ENCODE results near the gene TMEM196. TPM values are rescaled to one million over a fixed set of nuclear protein-coding genes. Genes with fewer than 3 reads are reported as not detected.

TMEM196 gene
- not detected in 2 replicates for total RNA-seq

DNA sequence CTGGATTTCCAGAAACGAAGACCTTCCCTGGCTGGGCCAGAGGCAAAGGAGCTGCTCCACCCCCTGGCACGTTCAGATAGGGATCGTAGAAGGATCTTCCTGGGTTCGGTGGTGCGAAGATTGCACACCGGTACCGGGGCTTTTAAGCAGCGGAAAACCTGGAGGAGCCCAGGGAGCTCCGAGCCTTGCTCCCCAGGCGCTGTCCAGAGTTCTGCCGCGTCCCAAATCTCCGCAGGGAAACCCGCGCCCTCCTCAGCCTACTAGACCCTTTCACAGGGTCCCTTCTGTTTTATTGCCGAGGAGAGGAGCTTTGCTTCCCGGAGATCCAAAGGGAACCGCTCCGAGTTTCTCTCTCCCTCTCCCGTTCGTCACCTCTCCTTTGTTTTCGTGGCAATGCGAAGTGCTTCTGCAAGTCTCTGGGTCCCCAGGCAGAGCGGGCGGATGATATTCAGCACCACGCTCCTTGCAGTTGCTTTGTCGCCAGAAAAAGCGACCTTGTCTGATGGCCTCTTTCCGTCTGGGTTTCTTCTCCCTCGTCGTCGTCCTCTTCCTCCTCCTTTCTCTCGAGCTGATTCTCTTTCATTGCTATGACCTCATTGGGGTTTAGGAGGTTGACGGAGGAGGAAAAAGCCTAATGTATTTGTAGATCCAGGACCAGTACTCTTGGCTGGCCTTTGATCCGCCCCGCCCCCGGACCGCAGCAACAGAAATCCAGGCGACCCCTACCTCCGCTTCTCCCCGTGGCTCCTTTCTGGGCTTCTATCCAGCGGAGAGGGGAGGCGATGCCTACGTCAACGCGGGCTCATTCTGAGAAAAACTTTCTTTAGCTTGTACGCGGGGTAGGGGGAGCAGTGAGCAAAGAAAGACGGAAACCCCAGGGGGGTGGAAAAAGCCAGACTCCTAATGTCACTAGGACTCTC lies at the start of gene TMEM196:
TSS of gene TMEM196 (minus strand) at position 777 of the 920 bp plus-strand sequence. CDS start 921 bp downstream, outside the sequence.

DNA sequence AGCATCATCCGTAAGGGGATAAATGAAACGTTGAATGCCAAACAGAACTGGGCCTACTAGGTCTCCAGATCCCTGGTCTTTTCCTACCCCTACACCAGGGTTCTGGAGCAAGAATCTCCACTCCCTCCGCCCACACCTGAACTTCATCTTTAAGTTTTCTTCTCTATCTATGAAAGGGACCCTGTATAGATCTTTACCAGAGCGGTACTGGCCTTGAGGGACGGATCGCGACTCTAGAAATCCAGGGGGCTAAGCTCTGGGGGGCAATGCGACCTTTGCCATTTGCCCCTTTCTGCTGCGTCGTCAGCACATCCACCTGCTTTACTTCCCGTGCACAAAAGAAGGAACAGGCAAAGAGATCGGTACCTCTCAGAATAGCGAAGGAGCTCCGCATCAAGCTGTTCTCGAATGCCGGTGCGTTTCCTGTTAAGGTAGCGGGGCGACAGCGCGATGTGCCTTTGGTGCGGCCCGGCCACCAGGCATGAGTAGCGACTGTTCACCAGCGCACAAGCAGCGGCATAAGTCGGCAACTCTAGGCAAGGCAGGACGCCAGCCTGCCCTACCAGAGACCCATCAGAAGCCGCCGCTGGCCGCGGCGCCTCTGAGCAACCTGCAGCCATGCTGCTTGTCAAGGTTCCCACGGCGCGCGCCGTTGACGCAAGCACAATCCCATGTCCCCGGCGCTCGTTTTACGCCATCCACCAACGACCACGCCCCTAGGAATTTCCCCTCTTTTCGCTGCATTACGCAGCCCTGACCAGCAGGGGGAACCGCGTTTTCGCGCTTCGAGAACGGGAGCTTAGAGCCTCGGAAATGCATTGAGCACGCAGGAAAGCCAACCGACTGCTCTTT lies 64.8 kb downstream of the TMEM196 start, which contains the start of gene POLR1F:
TSS of gene POLR1F (minus strand) at position 641 of the 852 bp plus-strand sequence. CDS start at position 620, 21 bp downstream.

Other genes with a start within 250 kb of the TMEM196 start
- gene POLR1F, start 64.6 kb downstream of the TMEM196 start, total RNA-seq: 18.5 and 28.9 TPM in 2 replicates

Measured in uterine smooth muscle cell (primary cell).